GM19395 (cell line): Measurements from ENCODE around the gene TPCN2.
"Not testable (repeated sequence)": the region's sequence is repeated elsewhere in the genome, so short reads cannot be mapped to it uniquely, and the experiment has no call there.

Experiments used
- ATAC-seq: cut with Tn5 transposase; IDR thresholded peaks from one replicate; pipeline ENCODE4 v1.9.1; 2021; ENCODE audit warnings: mild to moderate bottlenecking, moderate library complexity; ENCODE audit not compliant: unreplicated experiment

The TPCN2 gene

DNA sequence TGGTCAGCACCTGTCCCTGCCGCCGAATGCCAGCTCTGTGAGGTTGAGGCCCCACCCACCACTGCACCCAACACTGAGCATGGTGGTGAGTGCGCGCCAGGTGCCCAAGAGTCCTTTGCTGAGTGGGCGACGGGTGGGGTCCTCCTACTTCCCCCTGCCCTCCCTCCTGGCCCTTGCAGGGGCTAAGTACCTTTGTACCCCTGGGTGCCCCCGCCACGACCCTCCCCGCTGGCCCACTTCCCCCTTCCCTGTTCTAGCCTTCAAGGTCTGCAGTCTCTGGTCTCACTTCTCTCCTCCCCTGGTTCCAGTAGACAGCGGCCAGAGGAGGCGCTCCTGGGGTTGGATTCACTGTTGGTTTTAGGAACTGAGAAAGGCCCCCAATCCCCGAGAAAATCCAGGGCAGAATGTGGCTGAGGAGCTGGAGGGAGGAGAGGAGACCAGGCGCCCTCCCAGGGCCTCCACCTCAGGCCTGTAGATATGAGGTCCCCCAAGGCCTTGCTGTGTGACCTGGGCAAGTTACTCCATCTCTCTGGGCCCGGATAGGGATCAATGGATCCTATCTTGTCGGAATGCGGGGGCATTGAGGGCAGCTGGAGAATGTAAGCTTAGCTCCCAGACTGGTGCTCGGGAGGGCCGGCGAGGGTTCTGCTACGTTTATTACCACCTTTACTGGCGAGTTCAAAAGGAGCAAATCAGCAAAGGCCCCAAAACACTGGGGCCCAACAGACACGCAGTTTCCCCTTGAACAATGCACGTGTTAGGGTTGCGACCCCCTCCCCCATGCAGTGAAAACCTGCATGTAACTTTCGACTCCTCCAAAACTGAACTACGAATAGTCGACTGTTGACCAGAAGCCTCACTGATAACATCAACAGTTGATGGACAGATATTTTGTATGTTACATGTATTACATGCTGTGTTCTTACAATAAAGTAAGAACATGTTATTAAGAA is 75.1 kb downstream of the TPCN2 start:
- ATAC-seq, result no peak

DNA sequence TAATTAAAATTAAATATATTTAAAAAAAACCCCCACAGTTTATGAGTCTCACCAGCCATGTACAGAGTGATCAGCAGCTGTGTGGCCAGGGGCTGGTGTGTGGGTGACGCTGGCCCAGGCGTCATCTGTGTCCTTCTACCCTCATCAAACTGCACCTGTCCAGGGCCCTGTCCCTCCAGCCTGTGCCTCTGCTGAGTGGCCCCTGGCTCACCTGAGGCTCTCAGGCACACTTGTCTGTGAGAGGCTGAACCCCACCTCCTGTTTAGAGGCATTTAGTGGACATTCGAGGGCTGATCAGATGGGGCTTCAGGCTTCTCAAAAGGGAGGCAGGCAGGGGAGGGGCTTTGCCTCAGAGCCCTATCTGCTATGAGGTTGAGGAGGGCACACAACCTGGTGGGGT is 77.1 kb downstream of the TPCN2 start:
- no peak for ATAC-seq

DNA sequence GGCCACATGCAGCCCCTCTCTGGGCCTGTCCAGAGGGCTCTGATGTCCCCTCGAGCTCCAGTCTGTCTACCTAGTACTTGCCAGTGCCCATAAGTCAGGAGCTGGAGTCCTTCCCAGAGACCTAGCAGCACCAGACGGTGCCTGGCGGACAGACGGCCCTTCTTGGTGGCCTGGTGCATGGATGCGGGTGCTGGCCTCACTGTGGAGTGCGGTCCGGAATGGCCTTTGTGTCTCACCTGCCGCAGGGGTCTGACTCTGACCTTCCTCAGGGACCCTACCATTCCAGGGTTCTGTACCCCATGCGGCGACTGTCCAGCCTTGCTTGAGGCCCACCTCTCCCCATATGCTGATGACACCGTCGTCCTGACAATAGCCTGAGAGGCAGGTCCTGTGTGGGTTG is 77.6 kb downstream of the TPCN2 start:
- no peak for ATAC-seq

DNA sequence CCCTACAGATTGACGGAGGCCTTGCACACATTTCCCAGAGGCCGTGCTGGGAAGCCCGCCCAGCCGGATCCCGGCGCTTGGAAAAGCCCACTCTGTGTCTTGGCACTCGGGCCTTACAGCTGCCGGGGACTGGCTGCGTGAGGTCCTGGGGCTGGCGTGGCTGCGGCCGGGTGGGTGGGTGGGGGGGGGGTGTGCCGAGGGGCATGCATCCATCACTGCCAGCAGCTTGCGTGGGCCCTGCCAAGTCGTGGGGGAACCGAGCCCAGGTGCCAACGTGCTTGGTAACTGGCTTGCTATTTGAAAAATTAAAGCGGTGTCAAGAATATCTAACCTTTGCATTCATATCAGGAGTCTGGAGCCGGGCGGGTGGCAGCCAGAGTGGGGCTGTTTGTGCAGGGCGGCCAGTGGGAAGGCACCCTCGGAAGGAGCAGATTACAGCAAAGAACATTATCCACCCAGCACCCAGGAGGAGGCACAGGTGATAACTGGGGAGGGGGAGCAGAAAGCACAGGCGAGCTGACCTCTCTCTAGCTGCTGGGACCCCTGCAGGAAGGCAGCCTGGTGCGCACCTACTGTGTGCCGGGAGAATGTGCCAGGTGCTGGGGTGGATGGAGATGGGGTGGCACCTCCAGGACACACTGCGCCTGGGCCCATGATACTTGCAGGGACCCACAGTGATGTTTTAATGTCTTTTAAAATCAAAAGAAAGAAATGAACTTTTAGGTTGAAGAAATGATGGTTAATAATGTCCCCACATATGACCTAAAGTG is 78.5 kb downstream of the TPCN2 start:
- no peak for ATAC-seq

DNA sequence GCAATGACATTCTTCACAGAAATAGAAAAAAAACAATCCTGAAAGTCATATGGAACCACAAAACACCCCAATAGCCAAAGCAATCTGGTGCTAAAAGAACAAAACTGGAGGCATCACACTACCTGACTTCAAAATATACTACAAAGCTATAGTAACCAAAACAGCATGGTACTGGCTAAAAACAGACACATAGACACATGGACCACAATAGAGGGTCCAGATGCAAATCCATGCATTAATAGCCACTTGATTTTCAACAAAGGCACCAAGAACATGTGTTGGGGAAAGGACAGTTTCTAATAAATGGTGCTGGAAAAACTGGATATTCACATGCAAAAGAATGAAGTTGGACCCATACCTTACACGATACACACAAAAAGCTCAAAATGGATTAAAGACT is 79.2 kb downstream of the TPCN2 start:
- ATAC-seq, result no peak

DNA sequence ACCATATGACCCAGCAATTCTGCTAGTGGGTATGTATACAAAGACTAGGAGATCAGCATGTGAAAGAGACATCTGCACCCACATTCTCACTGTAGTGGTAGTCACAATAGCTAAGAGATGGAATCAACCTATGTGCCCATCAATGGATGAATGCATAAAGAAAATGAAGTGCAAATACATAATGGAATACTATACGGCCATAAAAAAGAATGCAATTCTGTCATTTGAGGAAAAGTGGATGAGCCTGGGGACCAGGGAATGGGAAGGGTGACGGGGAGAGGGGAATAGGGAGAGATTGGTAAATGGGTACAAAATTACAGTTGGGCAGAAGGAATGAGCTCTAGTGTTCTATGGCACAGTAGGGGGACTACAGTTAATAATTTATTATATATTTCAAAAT is 80.3 kb downstream of the TPCN2 start:
- ATAC-seq, result no peak

DNA sequence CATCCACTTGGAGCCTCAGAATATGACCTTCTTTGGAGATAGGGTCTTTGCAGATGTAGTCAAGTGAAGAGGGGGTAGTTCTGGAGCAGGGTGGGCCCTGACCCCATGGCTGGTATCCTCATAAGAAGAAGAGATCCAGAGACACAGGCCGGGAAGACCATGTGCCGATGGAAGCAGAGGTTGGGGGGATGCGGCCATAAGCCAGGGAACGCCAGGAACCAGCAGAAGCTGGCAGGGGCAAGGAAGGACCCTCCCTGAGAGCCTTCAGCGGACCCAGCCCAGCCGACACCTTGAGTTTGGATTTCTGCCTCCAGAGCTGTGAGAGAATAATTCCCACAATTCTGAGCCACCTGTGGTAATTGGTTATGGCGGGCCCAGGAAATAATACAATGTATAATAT is 80.9 kb downstream of the TPCN2 start:
- ATAC-seq, result no peak

DNA sequence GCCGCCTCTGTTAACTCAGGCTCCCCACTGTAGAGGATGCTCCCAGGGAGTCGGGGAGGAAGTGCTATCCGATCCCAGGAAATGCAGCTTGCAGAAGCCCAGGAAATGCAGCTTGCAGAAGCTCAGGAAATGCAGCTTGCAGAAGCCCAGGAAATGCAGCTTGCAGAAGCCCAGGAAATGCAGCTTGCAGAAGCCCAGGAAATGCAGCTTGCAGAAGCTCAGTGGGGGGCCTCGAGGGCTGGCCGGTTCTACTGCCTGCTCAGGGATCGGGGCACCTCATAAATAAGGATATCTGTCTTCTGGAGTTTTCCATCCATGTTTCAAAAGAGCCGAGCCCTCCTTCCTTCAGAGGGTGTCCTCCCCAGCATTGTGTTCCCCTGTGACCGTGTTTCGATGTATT is 81.9 kb downstream of the TPCN2 start:
- no peak for ATAC-seq

DNA sequence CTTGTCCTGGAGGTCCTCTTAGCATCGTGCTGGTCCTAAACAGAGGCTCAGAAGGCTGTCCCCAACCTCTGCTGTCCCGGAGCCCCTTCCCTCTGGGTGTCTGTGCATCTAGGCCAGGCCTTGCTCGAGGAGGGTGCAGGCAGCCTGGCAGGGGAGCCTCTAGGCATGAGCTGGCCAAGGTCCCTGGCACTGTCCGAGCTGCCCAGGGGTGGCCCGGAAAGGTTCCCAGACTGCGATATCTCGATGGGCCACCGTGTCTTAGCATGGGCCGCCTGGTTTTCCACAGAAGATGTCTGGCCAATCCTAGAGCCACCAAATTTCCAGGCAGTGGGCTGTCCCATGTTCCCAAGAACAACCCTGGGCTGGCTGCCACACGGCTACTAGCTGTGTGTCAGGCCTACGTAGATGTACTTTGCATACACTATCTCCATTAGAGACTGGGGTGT is 82.4 kb downstream of the TPCN2 start:
- ATAC-seq, result no peak

DNA sequence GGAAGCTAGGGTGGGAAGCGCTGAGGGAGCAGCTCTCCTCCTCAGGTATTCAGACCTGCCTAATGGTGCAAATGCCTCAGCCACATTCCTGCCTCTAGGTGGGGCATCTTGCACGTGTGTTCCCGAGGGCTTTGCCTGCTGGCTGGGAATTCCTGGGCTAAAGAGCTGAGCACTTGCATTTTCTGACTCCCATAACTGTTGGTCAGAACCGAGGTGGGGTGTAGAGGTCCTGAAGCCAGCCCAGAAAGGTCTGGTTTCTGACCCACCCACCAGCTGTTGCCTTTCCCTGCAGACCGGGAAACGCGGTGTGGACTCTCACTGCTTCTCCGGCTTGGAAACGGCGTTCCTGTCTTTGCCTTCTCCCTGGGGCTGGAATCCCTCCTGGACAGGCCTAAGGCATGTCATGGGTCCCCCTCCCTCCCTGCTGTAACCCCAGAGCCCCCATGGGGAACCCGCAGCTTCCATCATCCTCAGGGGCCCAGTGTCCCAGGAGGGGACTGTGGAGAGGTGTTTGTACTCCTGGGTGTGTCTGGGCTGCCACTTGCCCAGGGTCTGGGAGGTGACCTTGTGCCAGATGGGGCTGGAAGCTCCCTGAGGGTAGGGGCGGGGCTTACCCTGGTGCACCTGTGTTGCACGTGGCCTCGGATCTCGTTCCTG is 83.0 kb downstream of the TPCN2 start:
- ATAC-seq, result no peak

DNA sequence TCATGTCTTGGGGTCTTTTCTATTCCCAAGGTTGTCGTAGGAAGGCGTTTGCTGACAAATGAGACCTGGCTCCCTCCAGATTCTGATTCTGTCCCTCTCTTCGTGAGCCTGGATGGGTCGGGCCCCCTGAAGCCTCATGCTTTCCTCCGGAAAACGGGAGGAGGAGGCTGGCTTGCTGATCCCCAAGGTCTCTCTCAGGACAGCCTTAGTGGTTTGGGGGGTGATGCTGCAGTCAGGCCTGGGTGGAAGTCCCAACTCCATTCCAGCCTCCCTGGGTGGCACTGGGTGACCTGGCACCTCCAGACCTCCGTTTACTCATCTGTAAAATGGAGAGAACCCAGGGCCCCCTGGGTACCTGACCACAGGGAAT is 83.6 kb downstream of the TPCN2 start:
- no peak for ATAC-seq

DNA sequence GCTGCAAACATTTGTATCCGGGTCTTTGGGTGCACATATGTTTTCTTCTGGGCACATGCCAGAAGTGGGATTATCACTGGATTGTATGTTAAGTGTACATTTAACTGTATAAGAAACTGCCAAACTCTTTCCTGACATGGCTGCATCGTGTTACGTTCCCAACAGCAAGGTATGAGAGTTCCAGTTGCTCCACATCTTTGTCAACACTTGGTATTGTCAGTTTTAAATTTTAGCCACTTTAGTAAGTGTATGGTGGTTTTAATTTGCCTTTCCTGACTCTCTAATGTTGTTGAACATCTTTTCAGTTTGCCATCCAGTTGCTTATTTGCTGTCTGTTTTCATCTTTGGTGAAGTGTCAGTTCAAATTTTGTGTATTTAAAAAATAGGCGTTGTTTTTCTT is 84.5 kb downstream of the TPCN2 start:
- ATAC-seq, result no peak

DNA sequence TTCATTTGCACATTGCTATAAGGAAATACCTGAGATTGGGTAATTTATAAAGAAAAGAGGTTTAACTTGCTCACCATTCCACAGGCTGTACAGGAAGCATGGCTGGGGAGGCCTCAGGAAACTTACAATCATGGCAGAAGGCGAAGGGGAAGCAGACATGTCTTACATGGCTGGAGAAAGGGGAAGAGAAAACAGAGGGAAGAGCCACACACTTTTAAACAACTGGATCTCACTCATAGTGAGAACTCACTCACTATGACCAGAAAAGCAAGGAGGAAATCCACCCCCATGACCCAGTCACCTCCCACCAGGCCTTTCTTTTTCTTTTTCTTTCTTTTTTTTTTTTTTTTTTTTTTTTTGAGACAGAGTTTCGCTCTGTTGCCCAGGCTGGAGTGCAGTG is 85.5 kb downstream of the TPCN2 start:
- not testable (repeated sequence) for ATAC-seq

DNA sequence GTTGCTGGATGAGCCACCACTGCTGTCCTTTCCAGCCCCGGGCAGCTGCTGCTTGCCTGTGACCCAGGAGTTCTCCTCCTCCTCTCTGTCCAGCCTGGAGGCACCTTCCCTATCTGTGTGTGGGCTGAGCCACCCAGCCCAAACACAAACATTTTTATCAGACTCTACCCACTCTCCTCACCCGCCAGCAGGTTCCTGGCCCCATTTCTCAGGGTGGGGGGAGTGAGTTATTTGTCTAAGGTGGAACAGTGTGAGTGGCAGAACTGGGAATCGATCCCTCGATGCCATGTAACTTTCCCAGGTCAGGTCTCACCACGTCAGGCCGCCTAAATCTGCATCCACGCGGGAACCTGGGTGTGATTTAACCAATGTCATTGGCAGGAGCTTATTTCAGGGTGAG is 86.2 kb downstream of the TPCN2 start:
- ATAC-seq, result no peak

DNA sequence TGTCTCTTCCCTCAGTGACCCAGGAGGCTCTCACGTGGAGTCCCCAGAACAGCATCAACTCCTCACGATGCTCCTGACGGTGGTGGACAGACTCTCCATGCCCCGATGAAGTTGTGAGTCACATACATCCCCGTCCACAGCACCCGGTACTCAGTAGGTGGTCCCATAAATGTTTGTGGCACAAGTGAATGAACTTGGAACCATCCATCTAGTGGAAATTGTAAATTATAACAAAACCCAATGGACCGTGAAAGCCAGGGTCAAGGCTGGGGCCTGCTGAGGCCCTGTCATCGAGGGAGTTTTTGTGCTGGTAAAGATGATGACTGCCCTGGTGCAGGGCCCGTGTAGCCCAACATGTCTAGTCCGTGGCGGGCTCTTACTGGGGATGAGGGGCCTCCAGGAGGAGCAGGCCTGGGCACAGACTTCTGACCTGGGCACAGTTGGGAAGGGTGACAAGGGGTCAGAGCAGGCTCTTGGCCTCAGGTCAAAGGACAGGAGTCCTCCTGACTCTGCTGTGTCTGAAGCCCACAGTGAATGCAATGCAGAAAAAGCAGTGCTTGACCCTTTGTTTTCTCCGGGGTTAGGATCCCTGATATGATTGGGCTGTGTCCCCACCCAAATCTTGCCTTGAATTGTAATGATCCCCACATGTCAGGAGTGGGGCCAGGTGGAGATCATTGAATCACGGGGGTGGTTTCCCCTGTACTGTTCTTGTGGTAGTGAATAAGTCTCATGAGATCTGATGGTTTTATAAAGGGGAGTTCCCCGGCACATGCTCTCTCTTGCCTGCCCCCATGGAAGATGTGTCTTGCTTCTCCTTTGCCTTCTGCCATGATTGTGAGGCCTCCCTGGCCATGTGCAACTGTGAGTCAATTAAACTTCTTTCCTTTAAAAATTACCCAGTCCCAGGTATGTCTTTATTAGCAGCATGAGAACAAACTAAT is 87.0 kb downstream of the TPCN2 start:
- ATAC-seq, result no peak

DNA sequence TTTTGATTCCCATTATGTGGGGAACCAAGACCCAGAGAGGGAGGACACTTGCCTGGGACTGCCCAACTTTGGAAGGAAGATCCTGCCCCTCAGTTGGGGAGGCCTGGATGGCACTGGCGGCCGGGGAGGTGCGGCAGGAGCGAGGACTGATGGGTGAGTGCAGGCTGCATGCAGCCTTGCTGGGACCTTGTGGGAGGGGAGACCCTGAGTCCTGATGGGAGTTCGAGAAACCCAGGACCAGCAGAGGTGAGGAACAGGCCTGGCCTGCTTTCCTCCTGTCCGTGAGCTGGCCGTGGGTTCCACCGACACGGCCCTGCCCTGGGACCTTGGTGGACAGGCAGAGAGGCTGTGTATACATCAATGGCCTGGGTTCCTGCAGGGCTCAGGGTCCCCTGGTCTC is 87.7 kb downstream of the TPCN2 start:
- no peak for ATAC-seq

DNA sequence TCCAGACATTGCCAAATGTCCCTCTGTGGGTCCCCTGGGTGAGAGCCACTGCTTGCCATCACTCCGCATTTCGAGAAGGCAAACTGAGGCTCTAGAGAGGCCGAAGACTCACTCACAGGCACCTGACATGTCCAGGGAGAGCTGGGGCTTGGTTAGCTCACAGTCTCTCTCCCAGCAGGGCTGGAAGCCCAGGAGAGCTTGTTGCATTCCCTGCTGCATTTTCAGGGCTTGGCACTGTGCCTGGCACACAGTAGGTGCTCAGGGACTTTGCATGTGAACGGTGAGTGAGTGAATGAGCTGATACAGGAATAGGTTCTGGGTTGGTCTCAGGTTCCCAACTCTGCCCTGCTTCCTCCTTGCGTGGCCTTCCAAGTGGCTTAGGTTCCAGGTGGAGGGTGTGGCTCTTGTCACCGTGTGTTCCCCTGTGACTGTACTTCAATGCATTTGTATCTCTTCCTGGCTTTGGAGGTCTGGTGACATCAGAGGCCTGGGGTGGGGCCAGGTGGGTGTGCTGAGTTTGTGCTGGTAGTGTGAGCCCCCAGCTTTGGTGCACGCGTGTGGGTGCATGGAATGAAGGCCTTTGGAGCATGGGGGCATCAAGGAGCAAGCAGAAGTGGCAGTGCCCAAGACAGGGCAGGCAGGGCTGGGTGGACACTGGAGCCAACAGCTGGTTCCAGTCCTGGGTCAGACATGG is 88.6 kb downstream of the TPCN2 start:
- no peak for ATAC-seq

DNA sequence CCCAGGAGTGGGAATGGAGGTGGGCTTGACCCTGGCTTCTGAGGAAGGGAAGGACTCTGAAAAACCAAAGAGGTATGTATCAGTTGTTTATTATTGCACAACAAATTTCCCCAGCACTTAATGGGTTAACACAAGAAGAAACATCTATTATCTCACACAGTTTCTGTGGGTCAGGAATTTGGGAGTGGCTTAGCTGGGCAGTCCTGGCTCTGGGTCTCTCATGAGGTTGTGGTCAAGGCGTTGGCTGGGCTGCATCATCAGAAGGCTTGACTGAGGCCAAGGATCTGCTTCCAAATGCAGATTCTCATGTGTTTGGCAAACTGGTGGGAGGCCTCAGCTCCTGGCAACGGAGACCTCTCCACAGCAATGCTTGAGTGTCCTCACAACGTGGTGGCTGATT is 89.5 kb downstream of the TPCN2 start:
- ATAC-seq, result no peak

DNA sequence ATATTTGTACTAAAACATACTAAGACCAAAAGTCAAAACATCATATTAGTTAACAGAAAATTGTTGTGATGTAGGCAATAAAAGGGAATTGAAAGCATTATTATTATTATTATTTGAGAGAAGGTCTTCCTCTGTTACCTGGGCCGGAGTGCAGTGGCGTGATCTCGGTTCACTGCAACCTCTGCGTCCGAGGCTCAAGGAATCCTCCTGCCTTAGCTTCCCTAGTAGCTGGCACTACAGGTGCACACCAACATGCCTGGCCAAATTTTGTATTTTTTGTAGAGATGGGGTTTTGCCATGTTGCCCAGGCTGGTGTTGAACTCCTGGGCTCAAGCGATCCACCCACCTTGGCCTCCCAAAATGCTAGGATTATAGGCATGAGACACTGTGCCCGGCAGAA is 91.4 kb downstream of the TPCN2 start:
- ATAC-seq, result not testable (repeated sequence)

DNA sequence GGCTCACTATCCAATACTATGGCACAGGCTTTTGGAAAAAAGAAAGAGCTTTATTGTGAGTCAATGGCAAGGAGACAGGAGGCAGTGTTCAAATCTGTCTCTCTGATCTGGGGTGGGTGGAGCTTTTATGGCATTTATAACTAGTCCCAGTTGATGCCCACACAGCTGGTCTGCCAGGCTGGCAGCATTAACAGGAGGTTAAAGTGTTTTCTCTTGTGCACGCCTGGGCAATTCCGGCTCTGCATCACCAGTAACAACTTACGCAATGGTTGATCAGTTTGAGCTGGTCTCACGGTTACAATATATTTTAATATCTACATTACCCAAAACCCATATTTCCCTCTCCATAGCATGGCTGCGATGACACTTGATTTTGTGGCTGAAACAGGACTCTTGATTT is 91.9 kb downstream of the TPCN2 start:
- ATAC-seq, result no peak
